Measurements from ENCODE around the gene ARHGEF6.

ARHGEF6 gene

DNA sequence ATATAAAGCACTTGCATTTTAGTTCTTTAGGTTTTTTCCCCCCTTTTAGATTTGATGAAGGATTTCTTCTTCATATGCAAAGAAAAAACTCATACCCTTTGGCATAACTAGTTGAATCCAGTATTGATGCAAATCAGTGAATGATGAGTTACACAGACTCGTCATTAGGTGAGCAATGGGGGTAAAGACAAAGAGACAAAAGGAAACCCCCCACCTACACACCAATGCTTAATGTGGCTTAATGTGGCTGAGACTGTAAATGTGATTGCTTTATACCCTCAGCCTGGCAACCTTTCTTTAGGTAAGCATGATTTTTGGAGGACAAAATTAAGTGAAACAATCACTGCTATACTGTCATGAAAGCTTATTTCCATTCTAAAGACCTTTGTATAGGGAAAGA lies 93.3 kb downstream of the ARHGEF6 start:
- H3K36me3 ChIP-seq (ENCODE audit: control insufficient read depth, insufficient read depth, low read length, severe bottlenecking), result peaks cover 11% of the 10 kb centered on the region
- peaks cover 7% of the 10 kb centered on the region for H3K27me3 ChIP-seq (replicated peaks; ENCODE audit: control insufficient read depth, insufficient read depth, low read length)
- no peak overlapping the region for H3K9ac ChIP-seq (ENCODE audit: low read length)
- no peaks in the 10 kb centered on the region for H3K9me3 ChIP-seq (ENCODE audit: control insufficient read depth, low read length)
- peaks cover 11% of the 10 kb centered on the region for H3K4me1 ChIP-seq (ENCODE audit: control insufficient read depth, insufficient read depth, low read length)
- no peak overlapping the region for H3K4me3 ChIP-seq (ENCODE audit: low read length)
- DNase-seq (ENCODE audit: low read depth), result no peak

DNA sequence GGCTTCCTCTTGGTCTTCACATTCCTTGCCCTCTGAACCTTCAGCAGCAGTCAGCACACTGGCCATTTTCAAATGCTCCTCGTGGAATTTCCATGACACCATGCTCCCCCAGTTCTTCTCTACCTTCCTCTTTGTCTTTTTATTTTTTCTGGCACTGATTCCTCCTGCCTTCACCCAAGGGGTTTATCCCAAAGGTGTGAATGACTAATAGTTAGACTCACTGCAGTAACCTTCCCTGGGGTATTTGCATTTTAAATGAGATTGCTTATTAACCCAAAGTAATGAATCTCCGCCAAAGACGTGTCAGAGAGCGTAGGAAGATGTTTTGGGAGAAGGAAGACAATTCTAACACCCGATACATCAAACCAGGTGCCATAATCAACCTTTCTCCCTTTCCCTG lies 96.6 kb downstream of the ARHGEF6 start:
- no peak for DNase-seq (ENCODE audit: low read depth)
- Histone ChIP-seq H3K36me3 (ENCODE audit: control insufficient read depth, insufficient read depth, low read length, severe bottlenecking) (peaks cover 6% of the 10 kb centered on the region), H3K27me3 (replicated peaks; ENCODE audit: control insufficient read depth, insufficient read depth, low read length) (peaks cover 5% of the 10 kb centered on the region), H3K9ac (ENCODE audit: low read length) (no peak overlapping the region), H3K4me3 (ENCODE audit: low read length) (no peak overlapping the region), H3K9me3 (ENCODE audit: control insufficient read depth, low read length) (no peaks in the 10 kb centered on the region), H3K4me1 (ENCODE audit: control insufficient read depth, insufficient read depth, low read length) (no peaks in the 10 kb centered on the region)

DNA sequence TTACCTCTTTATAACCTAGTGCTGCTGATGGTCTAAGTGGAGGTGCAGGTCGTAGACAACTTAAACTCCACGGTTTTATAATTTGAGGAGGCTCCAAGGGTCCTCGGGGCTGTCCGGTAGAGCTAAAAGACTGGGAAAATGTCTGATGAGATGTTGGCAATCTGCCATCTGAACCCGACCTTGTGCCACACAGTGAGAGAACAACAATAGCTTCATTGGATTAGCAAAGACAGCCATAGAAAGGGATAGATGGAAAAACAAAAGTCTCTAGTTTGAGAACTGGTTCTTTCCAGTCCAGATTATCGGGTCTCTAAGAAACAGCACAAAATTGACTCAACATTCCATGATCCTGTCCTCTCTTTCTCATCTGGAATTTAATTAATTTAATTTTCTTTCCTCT lies 101.2 kb downstream of the ARHGEF6 start:
- no peak for DNase-seq (ENCODE audit: low read depth)
- Histone ChIP-seq H3K4me1 (ENCODE audit: control insufficient read depth, insufficient read depth, low read length) (no peaks in the 10 kb centered on the region), H3K9me3 (ENCODE audit: control insufficient read depth, low read length) (no peaks in the 10 kb centered on the region), H3K36me3 (ENCODE audit: control insufficient read depth, insufficient read depth, low read length, severe bottlenecking) (peaks cover 6% of the 10 kb centered on the region), H3K9ac (ENCODE audit: low read length) (no peak overlapping the region), H3K4me3 (ENCODE audit: low read length) (no peak overlapping the region), H3K27me3 (replicated peaks; ENCODE audit: control insufficient read depth, insufficient read depth, low read length) (no peaks in the 10 kb centered on the region)

DNA sequence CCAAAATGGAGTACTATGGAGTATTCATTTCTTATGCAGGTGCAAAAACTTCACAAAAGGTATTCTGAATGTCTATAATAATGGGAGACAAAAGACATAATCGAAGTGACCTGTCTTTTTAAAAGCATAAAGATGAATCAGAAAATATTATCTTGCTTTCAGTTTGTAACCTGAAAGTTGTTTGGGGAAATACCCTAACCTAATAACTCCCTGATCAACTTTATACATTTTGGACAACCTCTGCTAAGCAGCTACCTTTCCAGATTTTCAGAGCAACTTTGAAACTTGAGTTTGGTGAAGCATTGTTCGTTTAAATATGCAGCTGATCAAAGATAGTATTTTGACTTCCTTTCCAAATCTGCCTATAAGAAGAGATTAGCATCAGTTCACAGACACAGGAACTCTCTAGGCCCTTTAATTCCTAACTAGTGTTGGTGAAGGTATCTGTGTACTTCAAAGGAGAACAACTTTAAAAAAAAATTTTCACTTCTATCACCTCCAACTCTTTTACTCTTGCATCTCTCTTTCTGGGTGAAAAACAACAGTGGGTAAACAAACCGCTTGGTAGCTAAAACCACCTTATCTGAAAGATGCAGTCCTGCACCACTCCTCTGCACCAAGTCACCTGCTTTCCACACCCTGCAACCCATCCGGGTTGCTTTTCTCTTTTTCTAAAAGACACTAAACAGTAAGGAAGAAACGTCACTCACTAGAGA lies 106.3 kb downstream of the ARHGEF6 start:
- no peak for DNase-seq (ENCODE audit: low read depth)

DNA sequence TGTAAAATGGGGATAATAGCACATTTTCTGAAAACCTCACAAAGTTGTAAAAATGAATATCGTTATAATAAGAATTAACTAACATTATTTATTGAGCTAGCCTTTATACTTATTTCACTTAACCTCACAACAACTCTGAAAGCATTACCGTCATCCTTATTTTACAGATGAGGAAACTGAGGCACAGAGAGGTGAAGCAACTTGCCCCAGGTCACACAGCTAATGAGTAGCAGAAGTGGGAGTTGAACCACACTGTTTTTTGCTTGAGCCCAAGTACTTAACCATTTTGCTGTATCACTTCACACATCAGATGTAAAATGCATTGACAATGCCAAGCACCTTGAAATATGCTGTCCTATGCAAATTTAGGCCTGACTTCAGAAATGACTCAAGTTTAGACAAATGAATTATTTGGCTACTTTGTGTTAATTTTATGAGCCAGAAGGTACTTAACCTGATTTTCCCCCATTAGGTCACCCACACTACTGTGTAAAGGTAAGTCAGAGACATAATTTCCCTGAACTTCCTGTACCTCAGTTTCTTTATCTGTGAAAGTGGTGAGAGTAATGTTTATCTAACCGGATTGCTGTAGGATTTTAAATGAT lies 109.6 kb downstream of the ARHGEF6 start:
- peaks cover 27% of the 10 kb centered on the region for H3K36me3 ChIP-seq (ENCODE audit: control insufficient read depth, insufficient read depth, low read length, severe bottlenecking)
- H3K9me3 ChIP-seq (ENCODE audit: control insufficient read depth, low read length), result peaks cover under 1% of the 10 kb centered on the region
- H3K4me1 ChIP-seq (ENCODE audit: control insufficient read depth, insufficient read depth, low read length), result no peaks in the 10 kb centered on the region
- DNase-seq (ENCODE audit: low read depth), result no peak
- H3K9ac ChIP-seq (ENCODE audit: low read length), result no peak overlapping the region
- H3K4me3 ChIP-seq (ENCODE audit: low read length), result no peak overlapping the region
- H3K27me3 ChIP-seq (replicated peaks; ENCODE audit: control insufficient read depth, insufficient read depth, low read length), result peaks cover 7% of the 10 kb centered on the region

More for the DNA sequence above, 106.3 kb downstream of the ARHGEF6 start:
- H3K36me3 ChIP-seq (ENCODE audit: control insufficient read depth, insufficient read depth, low read length, severe bottlenecking), result peaks cover 12% of the 10 kb centered on the region
- no peaks in the 10 kb centered on the region for H3K9me3 ChIP-seq (ENCODE audit: control insufficient read depth, low read length)
- H3K4me3 ChIP-seq (ENCODE audit: low read length), result no peak overlapping the region
- H3K27me3 ChIP-seq (replicated peaks; ENCODE audit: control insufficient read depth, insufficient read depth, low read length), result peaks cover 7% of the 10 kb centered on the region
- no peaks in the 10 kb centered on the region for H3K4me1 ChIP-seq (ENCODE audit: control insufficient read depth, insufficient read depth, low read length)
- H3K9ac ChIP-seq (ENCODE audit: low read length), result no peak overlapping the region

DNA sequence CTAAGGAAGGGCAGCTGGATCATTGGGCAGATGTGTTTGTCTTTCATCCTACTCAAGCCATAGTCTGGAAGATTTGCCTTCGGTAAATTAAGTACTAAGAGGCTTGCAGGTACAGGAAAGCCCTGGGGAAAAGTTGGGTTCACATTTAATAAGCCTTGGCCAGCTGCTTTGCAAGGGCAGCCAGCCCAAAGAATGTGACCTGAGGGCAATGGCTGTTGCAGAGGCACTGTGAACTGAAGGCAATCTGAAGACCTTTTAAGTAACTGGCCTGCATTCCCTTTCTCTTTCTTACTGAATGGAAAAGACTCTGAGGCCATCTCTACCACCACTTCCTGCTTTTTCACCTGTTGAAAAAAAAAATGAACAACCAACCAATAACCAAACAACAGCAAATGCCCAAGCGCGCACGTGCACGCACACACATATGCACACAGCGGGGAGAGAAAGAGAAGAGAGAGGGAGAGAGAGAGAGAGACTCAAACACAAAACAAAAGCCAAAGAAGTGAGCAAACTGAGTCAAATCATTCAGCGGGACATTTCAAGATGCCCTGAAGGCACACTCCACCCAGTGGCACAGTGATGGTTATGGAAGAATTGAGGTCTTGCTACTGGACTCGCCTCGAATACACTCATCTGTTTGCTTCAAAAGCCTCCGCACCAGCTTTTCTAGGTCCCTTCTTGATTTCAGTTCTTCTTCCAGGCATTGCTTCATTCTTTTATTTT lies 113.1 kb downstream of the ARHGEF6 start:
- Histone ChIP-seq H3K36me3 (ENCODE audit: control insufficient read depth, insufficient read depth, low read length, severe bottlenecking) (peaks cover 44% of the 10 kb centered on the region), H3K27me3 (replicated peaks; ENCODE audit: control insufficient read depth, insufficient read depth, low read length) (peaks cover 7% of the 10 kb centered on the region), H3K9ac (ENCODE audit: low read length) (no peak overlapping the region), H3K9me3 (ENCODE audit: control insufficient read depth, low read length) (peaks cover 23% of the 10 kb centered on the region), H3K4me3 (ENCODE audit: low read length) (no peak overlapping the region), H3K4me1 (ENCODE audit: control insufficient read depth, insufficient read depth, low read length) (no peaks in the 10 kb centered on the region)
- DNase-seq (ENCODE audit: low read depth), result no peak

DNA sequence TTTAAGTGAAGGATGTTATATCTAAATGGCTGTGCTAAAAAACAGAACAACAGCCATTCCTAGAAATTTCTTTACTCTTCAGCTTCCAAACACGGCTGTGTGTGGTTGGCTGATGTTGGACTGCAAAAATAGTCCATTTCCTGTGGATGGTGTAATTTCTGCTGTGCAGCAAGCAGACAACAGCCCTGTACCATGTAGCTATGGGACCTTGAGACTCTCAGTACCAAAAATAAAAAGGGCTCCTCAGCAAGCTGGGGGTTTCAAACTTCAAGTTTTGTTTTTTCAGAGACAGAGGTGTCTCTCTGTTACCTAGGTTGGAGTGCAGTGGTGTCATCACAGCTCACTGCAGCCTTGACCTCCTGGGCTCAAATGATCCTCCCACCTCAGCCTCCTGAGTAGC lies 114.6 kb downstream of the ARHGEF6 start:
- Histone ChIP-seq H3K4me3 (ENCODE audit: low read length) (no peak overlapping the region), H3K4me1 (ENCODE audit: control insufficient read depth, insufficient read depth, low read length) (no peaks in the 10 kb centered on the region), H3K36me3 (ENCODE audit: control insufficient read depth, insufficient read depth, low read length, severe bottlenecking) (peaks cover 38% of the 10 kb centered on the region), H3K9me3 (ENCODE audit: control insufficient read depth, low read length) (peaks cover 23% of the 10 kb centered on the region), H3K27me3 (replicated peaks; ENCODE audit: control insufficient read depth, insufficient read depth, low read length) (peaks cover 3% of the 10 kb centered on the region), H3K9ac (ENCODE audit: low read length) (no peak overlapping the region)
- DNase-seq (ENCODE audit: low read depth), result no peak

DNA sequence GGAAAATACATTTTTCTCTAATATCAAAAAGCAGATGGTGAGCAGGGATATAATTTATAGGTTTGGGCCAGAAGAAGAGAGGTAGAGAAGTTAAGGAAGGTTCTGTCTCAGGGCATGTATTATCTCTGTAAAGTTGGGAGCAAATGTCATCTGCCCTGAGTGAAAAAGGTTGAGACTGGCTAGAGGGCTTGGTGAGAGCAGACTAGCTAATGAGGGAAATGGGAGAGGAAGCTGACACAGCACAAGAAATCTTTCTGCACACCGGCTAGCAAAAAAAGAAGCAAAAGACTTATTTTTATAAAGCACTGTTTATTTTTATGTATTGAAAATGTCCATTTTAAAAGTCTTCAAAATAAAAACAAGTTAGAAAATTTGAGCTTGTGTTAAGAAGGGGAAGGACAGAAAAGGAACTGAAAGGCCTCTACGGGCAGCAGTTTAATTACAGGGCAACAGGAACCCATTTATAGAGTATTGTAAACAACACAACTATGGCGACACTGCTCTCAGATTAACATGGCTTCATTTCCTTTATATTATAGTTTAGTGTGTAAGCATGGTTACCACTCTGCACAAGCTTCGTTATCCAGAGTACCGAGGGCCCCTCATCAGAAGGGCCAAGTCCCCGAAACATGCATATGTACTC lies 115.4 kb downstream of the ARHGEF6 start:
- no peak overlapping the region for H3K4me3 ChIP-seq (ENCODE audit: low read length)
- H3K27me3 ChIP-seq (replicated peaks; ENCODE audit: control insufficient read depth, insufficient read depth, low read length), result peaks cover under 1% of the 10 kb centered on the region
- H3K9me3 ChIP-seq (ENCODE audit: control insufficient read depth, low read length), result peaks cover 23% of the 10 kb centered on the region
- no peaks in the 10 kb centered on the region for H3K4me1 ChIP-seq (ENCODE audit: control insufficient read depth, insufficient read depth, low read length)
- H3K9ac ChIP-seq (ENCODE audit: low read length), result no peak overlapping the region
- DNase-seq (ENCODE audit: low read depth), result no peak
- peaks cover 38% of the 10 kb centered on the region for H3K36me3 ChIP-seq (ENCODE audit: control insufficient read depth, insufficient read depth, low read length, severe bottlenecking)

DNA sequence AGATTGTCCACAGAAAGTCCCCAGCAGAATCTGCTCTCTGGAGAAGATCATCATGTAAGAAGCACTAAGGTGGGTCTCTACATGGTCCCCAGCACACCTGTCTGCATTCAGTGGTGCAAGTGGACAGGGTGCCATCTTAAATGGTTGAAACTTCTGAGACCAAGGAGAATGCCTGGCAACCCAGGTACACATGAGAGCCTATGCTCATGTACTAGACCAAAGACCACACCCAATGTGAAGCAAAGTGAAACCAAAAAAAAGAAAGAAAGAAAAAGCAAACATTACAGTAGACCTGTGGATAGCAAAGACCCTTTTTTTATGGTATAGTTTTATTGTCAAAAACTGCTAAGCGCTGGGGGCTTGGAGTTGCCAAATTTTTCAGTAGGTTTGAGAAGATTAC lies 117.8 kb downstream of the ARHGEF6 start:
- no peak overlapping the region for H3K4me3 ChIP-seq (ENCODE audit: low read length)
- no peaks in the 10 kb centered on the region for H3K4me1 ChIP-seq (ENCODE audit: control insufficient read depth, insufficient read depth, low read length)
- H3K36me3 ChIP-seq (ENCODE audit: control insufficient read depth, insufficient read depth, low read length, severe bottlenecking), result peaks cover 26% of the 10 kb centered on the region
- H3K9me3 ChIP-seq (ENCODE audit: control insufficient read depth, low read length), result peaks cover 23% of the 10 kb centered on the region
- H3K27me3 ChIP-seq (replicated peaks; ENCODE audit: control insufficient read depth, insufficient read depth, low read length), result no peaks in the 10 kb centered on the region
- no peak for DNase-seq (ENCODE audit: low read depth)
- H3K9ac ChIP-seq (ENCODE audit: low read length), result no peak overlapping the region

DNA sequence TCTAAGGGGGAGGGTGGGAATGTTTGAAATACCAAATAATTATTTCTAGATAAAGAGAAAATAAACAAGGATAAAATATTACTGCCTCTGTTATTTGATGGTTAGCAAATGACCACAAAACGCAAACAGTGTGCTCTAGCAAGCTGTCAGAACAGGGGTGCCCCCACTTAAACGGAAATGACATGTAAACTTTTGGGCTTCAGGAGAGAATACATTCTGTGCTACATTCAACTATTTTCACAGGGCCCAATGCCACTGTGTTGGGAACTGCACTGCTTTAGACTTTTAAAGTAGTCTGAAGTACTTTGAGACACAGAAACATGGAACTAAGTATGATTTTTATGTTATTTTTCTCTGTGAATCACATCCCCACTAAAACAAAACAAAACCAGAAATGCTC lies 118.6 kb downstream of the ARHGEF6 start:
- Histone ChIP-seq H3K4me1 (ENCODE audit: control insufficient read depth, insufficient read depth, low read length) (no peaks in the 10 kb centered on the region), H3K36me3 (ENCODE audit: control insufficient read depth, insufficient read depth, low read length, severe bottlenecking) (peaks cover 22% of the 10 kb centered on the region), H3K27me3 (replicated peaks; ENCODE audit: control insufficient read depth, insufficient read depth, low read length) (peaks cover 3% of the 10 kb centered on the region), H3K4me3 (ENCODE audit: low read length) (no peak overlapping the region), H3K9ac (ENCODE audit: low read length) (no peak overlapping the region), H3K9me3 (ENCODE audit: control insufficient read depth, low read length) (peaks cover 23% of the 10 kb centered on the region)
- no peak for DNase-seq (ENCODE audit: low read depth)

DNA sequence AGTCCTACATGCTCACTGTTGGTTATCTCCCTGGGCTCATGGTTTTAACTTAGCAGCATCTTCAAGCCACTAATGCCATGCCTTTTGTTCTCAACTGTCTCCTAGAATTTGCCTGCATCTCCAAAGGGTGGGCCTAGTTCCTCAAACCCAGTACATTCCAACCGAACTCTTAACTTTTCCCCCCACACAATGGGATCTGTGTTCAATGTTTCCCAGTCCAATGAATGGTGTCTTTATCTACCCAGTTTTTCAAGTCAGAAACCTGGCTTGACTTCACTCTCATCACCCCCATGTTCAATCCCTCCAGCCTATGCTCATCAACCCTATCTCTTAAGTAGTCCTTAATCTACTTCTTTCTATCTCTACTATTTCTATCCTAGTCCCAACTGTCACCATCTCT lies 119.8 kb downstream of the ARHGEF6 start:
- no peak overlapping the region for H3K9ac ChIP-seq (ENCODE audit: low read length)
- H3K27me3 ChIP-seq (replicated peaks; ENCODE audit: control insufficient read depth, insufficient read depth, low read length), result peaks cover 6% of the 10 kb centered on the region
- no peak for DNase-seq (ENCODE audit: low read depth)
- H3K36me3 ChIP-seq (ENCODE audit: control insufficient read depth, insufficient read depth, low read length, severe bottlenecking), result peaks cover 17% of the 10 kb centered on the region
- peaks cover 3% of the 10 kb centered on the region for H3K4me1 ChIP-seq (ENCODE audit: control insufficient read depth, insufficient read depth, low read length)
- H3K9me3 ChIP-seq (ENCODE audit: control insufficient read depth, low read length), result peaks cover 20% of the 10 kb centered on the region
- no peak overlapping the region for H3K4me3 ChIP-seq (ENCODE audit: low read length)

Measured in adipocyte (in vitro differentiated cells).